ENCODE results near the gene FGA. TPM values are rescaled to one million over a fixed set of nuclear protein-coding genes. Genes with fewer than 3 reads are reported as not detected.

FGA gene
- polyA plus RNA-seq, 1 of the 3 experiments (the other 2 are of a cell fraction) = not detected

DNA sequence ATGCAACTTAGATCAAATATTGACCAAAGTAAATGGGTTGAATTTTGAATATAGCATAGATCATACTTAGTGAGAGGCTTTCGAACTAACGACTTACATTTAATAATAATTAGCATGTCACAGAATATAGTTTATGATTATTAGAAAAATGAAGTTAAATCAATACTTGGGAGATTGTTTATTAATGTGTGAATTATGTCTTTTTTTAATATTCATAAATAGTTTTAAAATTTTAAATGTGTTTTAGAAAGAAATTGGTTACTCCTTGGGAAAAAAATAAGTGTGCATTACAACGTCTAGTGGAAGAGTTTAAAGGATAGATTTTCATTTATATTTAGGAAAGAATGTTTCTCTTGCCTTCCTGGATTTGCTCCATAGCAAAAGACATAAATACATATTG is 7.3 kb downstream of the FGA start:
- Histone ChIP-seq H3K27me3 (ENCODE audit: insufficient read depth) (peaks cover 5% of the 10 kb centered on the region; the same call in 1 of the 2 replicates), H3K9me2 (no peaks in the 10 kb centered on the region; the same call in 1 of the 2 replicates), H3K9ac (no peak overlapping the region), H3K4me3 (ENCODE audit: low read depth in 2 of 2, low read length in 1 of 2) (no peak overlapping the region), H3K79me2 (ENCODE audit: insufficient read depth) (no peaks in the 10 kb centered on the region), H3K4me1 (ENCODE audit: control insufficient read depth in 1 of 2, insufficient read depth in 2 of 2, low read depth in 1 of 2, low read length in 1 of 2) (no peaks in the 10 kb centered on the region), H3K36me3 (replicated peaks in 1 of 2; ENCODE audit: control insufficient read depth in 1 of 2, insufficient read depth in 2 of 2, low read length in 1 of 2) (no peaks in the 10 kb centered on the region), H2AFZ (ENCODE audit: low read depth) (no peak overlapping the region), H4K20me1 (ENCODE audit: insufficient read depth) (no peaks in the 10 kb centered on the region), H3K4me2 (no peak overlapping the region), H3K27ac (ENCODE audit: low read depth in 2 of 2, low read length in 1 of 2) (no peak overlapping the region), H3F3A (replicated peaks; ENCODE audit: insufficient read depth) (no peaks in the 10 kb centered on the region), H3K9me3 (no peaks in the 10 kb centered on the region)
- 10% methylated on average over 3 of the region's 3 CpGs for WGBS (ENCODE audit: low lambda C conversion rate)
- no peak for DNase-seq
- CTCF ChIA-PET = interaction anchor here (1.4 to 2.6 kb wide), 2 partner anchors 12 to 77 kb away, joined by 3 to 6 read pairs; no protein-coding TSS in a partner anchor
- POLR2A ChIA-PET = no interaction called here
- no peak for TF ChIP-seq POLR2AphosphoS5 (IDR thresholded peaks at IDR 0.05; ENCODE audit: low read depth, low read length)
- TF ChIP-seq, protein P1, sequence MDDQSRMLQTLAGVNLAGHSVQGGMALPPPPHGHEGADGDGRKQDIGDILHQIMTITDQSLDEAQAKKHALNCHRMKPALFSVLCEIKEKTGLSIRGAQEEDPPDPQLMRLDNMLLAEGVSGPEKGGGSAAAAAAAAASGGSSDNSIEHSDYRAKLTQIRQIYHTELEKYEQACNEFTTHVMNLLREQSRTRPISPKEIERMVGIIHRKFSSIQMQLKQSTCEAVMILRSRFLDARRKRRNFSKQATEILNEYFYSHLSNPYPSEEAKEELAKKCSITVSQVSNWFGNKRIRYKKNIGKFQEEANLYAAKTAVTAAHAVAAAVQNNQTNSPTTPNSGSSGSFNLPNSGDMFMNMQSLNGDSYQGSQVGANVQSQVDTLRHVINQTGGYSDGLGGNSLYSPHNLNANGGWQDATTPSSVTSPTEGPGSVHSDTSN (IDR thresholded peaks at IDR 0.05) = no peak
- TF ChIP-seq RFX5 (IDR thresholded peaks at IDR 0.05; ENCODE audit: low read length) = no peak
- TF ChIP-seq, protein P2, sequence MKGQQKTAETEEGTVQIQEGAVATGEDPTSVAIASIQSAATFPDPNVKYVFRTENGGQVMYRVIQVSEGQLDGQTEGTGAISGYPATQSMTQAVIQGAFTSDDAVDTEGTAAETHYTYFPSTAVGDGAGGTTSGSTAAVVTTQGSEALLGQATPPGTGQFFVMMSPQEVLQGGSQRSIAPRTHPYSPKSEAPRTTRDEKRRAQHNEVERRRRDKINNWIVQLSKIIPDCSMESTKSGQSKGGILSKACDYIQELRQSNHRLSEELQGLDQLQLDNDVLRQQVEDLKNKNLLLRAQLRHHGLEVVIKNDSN (IDR thresholded peaks at IDR 0.05; ENCODE audit: borderline replicate concordance, low read depth) = no peak
- no peak for TF ChIP-seq EZH2phosphoT487 (IDR thresholded peaks at IDR 0.05; ENCODE audit: borderline replicate concordance, low read depth)
- TF ChIP-seq, protein P3, sequence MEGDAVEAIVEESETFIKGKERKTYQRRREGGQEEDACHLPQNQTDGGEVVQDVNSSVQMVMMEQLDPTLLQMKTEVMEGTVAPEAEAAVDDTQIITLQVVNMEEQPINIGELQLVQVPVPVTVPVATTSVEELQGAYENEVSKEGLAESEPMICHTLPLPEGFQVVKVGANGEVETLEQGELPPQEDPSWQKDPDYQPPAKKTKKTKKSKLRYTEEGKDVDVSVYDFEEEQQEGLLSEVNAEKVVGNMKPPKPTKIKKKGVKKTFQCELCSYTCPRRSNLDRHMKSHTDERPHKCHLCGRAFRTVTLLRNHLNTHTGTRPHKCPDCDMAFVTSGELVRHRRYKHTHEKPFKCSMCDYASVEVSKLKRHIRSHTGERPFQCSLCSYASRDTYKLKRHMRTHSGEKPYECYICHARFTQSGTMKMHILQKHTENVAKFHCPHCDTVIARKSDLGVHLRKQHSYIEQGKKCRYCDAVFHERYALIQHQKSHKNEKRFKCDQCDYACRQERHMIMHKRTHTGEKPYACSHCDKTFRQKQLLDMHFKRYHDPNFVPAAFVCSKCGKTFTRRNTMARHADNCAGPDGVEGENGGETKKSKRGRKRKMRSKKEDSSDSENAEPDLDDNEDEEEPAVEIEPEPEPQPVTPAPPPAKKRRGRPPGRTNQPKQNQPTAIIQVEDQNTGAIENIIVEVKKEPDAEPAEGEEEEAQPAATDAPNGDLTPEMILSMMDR (IDR thresholded peaks at IDR 0.05) = no peak
- TF ChIP-seq GATA2 (CRISPR knock-in tag; IDR thresholded peaks at IDR 0.05) = no peak
- TF ChIP-seq SMC3 (IDR thresholded peaks at IDR 0.05; ENCODE audit: low read depth, low read length) = no peak
- no peak for TF ChIP-seq SIN3A (IDR thresholded peaks at IDR 0.05; ENCODE audit: borderline replicate concordance, low read depth, low read length)
- no peak for TF ChIP-seq NFIC (IDR thresholded peaks at IDR 0.05; ENCODE audit: borderline replicate concordance)

DNA sequence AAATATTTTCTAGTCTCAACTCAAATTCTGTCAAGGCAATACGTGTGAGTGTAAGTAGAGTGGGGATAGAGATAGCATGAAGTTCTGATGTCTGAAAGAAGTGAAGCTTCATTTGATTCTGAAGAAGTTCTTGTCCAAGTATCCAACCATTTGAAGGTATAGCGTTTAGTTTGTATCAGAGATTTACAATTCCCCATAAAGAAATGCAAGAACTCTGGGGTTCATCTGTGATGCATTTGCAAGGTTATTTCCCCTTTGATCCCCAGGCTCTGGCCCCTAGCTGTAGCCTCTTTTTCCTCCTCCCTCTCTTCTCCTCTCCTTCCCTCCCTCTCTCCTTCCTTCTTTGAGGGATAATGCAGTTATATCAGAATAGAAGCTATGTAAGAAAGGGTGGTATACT is 7.8 kb downstream of the FGA start:
- ChIA-PET CTCF (interaction anchor here (1.4 kb wide), 1 partner anchor 76 kb away, joined by 3 read pairs; no protein-coding TSS in a partner anchor), POLR2A (no interaction called here)
- no peaks in the 10 kb centered on the region for H3K36me3 ChIP-seq (replicated peaks in 1 of 2; ENCODE audit: control insufficient read depth in 1 of 2, insufficient read depth in 2 of 2, low read length in 1 of 2)
- H3K9ac ChIP-seq = no peak overlapping the region
- H3K27me3 ChIP-seq (ENCODE audit: insufficient read depth) = peaks cover under 1% of the 10 kb centered on the region; the same call in 1 of the 2 replicates
- TF ChIP-seq, protein P4, sequence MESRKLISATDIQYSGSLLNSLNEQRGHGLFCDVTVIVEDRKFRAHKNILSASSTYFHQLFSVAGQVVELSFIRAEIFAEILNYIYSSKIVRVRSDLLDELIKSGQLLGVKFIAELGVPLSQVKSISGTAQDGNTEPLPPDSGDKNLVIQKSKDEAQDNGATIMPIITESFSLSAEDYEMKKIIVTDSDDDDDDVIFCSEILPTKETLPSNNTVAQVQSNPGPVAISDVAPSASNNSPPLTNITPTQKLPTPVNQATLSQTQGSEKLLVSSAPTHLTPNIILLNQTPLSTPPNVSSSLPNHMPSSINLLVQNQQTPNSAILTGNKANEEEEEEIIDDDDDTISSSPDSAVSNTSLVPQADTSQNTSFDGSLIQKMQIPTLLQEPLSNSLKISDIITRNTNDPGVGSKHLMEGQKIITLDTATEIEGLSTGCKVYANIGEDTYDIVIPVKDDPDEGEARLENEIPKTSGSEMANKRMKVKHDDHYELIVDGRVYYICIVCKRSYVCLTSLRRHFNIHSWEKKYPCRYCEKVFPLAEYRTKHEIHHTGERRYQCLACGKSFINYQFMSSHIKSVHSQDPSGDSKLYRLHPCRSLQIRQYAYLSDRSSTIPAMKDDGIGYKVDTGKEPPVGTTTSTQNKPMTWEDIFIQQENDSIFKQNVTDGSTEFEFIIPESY (IDR thresholded peaks at IDR 0.05; ENCODE audit: borderline replicate concordance, low read depth) = no peak
- TF ChIP-seq MEF2A (IDR thresholded peaks at IDR 0.05; ENCODE audit: borderline replicate concordance, low read depth) = no peak
- TF ChIP-seq YY1 (IDR thresholded peaks at IDR 0.05; ENCODE audit: low read depth) = no peak
- no peak for TF ChIP-seq MXI1 (IDR thresholded peaks at IDR 0.05; ENCODE audit: low read depth, low read length)
- TF ChIP-seq SMC3 (IDR thresholded peaks at IDR 0.05; ENCODE audit: low read depth, low read length) = no peak
- 3% methylated on average over 2 of the region's 2 CpGs for WGBS (ENCODE audit: low lambda C conversion rate)
- H4K20me1 ChIP-seq (ENCODE audit: insufficient read depth) = no peaks in the 10 kb centered on the region
- no peak for DNase-seq
- no peak overlapping the region for H3K27ac ChIP-seq (ENCODE audit: low read depth in 2 of 2, low read length in 1 of 2)
- H2AFZ ChIP-seq (ENCODE audit: low read depth) = no peak overlapping the region
- H3F3A ChIP-seq (replicated peaks; ENCODE audit: insufficient read depth) = no peaks in the 10 kb centered on the region
- no peaks in the 10 kb centered on the region for H3K9me3 ChIP-seq
- no peak overlapping the region for H3K4me2 ChIP-seq
- H3K9me2 ChIP-seq = no peaks in the 10 kb centered on the region; the same call in 1 of the 2 replicates
- no peaks in the 10 kb centered on the region for H3K4me1 ChIP-seq (ENCODE audit: control insufficient read depth in 1 of 2, insufficient read depth in 2 of 2, low read depth in 1 of 2, low read length in 1 of 2)
- H3K4me3 ChIP-seq (ENCODE audit: low read depth in 2 of 2, low read length in 1 of 2) = no peak overlapping the region
- H3K79me2 ChIP-seq (ENCODE audit: insufficient read depth) = no peaks in the 10 kb centered on the region
